ENCODE results near the gene MZT2B.
"Not testable (repeated sequence)": the region's sequence is repeated elsewhere in the genome, so short reads cannot be mapped to it uniquely, and the experiment has no call there.

Gene MZT2B

GRCh38 chr2:130156624-130157004 lies 25.4 kb upstream of the MZT2B start:
- TF ChIP-seq ZFX (IDR thresholded peaks at IDR 0.05) (no peak), CTCF (conservative IDR thresholded peaks at IDR 0.05) (no peak)
- H3K27ac ChIP-seq, result no peak overlapping the region; the same call in 1 of the 2 replicates

GRCh38 chr2:130157354-130157753 lies 24.7 kb upstream of the MZT2B start:
- not testable (repeated sequence) for H3K27ac ChIP-seq

- H3K27ac ChIP-seq, result not testable (repeated sequence)
Measured at GRCh38 chr2:130157825-130158514, 24.1 kb upstream of the MZT2B start.

GRCh38 chr2:130158631-130159030 lies 23.4 kb upstream of the MZT2B start:
- H3K27ac ChIP-seq, result no peak overlapping the region
- TF ChIP-seq ZFX (IDR thresholded peaks at IDR 0.05) (no peak), CTCF (conservative IDR thresholded peaks at IDR 0.05) (no peak)

GRCh38 chr2:130159376-130159775 lies 22.7 kb upstream of the MZT2B start:
- not testable (repeated sequence) for H3K27ac ChIP-seq

GRCh38 chr2:130160131-130160530 lies 21.9 kb upstream of the MZT2B start:
- no peak overlapping the region for H3K27ac ChIP-seq
- TF ChIP-seq ZFX (IDR thresholded peaks at IDR 0.05) (no peak), CTCF (conservative IDR thresholded peaks at IDR 0.05) (no peak)

GRCh38 chr2:130160838-130161705 lies 21.0 kb upstream of the MZT2B start:
- not testable (repeated sequence) for H3K27ac ChIP-seq

GRCh38 chr2:130162486-130162885 lies 19.6 kb upstream of the MZT2B start:
- H3K27ac ChIP-seq, result not testable (repeated sequence)

- H3K27ac ChIP-seq, result no peak overlapping the region
- no peak for TF ChIP-seq ZFX (IDR thresholded peaks at IDR 0.05)
Measured at GRCh38 chr2:130162968-130163367, 19.1 kb upstream of the MZT2B start.

- TF ChIP-seq ZFX (IDR thresholded peaks at IDR 0.05), result no peak
- no peak for TF ChIP-seq CTCF (conservative IDR thresholded peaks at IDR 0.05)
- H3K27ac ChIP-seq, result no peak overlapping the region
Measured at GRCh38 chr2:130165293-130166016, 16.6 kb upstream of the MZT2B start.

GRCh38 chr2:130166611-130167010 lies 15.5 kb upstream of the MZT2B start:
- not testable (repeated sequence) for H3K27ac ChIP-seq

GRCh38 chr2:130169163-130169562 lies 12.9 kb upstream of the MZT2B start:
- H3K27ac ChIP-seq, result not testable (repeated sequence)

Measured in C4-2B (cell line).